Trophoblast cell (in vitro differentiated cells and primary cell): ENCODE data around the gene MPHOSPH8.
"Not testable (repeated sequence)": the region's sequence is repeated elsewhere in the genome, so short reads cannot be mapped to it uniquely, and the experiment has no call there.

Source experiments
- DNase-seq, 2 donors: peaks; one replicate each; pipeline ENCODE4 v3.0.0-alpha.2; 2016
- H2AFZ ChIP-seq: 2 replicates; pipeline ENCODE4 v1.6.1; 2013; ENCODE audit warnings: low read length, moderate library complexity, mild to moderate bottlenecking; ENCODE audit not compliant: insufficient read depth, poor library complexity
- H2AK5ac ChIP-seq: 2 replicates; pipeline ENCODE4 v1.6.1; 2013; ENCODE audit warnings: mild to moderate bottlenecking, low read length
- H2BK120ac ChIP-seq: 2 replicates; pipeline ENCODE4 v1.6.1; 2013; ENCODE audit warnings: low read length, mild to moderate bottlenecking, moderate library complexity; ENCODE audit not compliant: insufficient read depth, poor library complexity
- H2BK12ac ChIP-seq: 2 replicates; pipeline ENCODE4 v1.6.1; 2013; ENCODE audit warnings: mild to moderate bottlenecking, low read length, moderate library complexity
- H2BK5ac ChIP-seq: 2 replicates; pipeline ENCODE4 v1.6.1; 2013; ENCODE audit warnings: low read length, low read depth, moderate library complexity, mild to moderate bottlenecking; ENCODE audit not compliant: poor library complexity
- H3K14ac ChIP-seq: 2 replicates; pipeline ENCODE4 v1.6.1; 2013; ENCODE audit warnings: mild to moderate bottlenecking, low read length
- H3K18ac ChIP-seq: 2 replicates; pipeline ENCODE4 v1.6.1; 2013; ENCODE audit warnings: mild to moderate bottlenecking, low read length
- H3K23ac ChIP-seq: 2 replicates; pipeline ENCODE4 v1.6.1; 2013; ENCODE audit warnings: low read length
- H3K27ac ChIP-seq: 2 replicates; pipeline ENCODE4 v1.5.1; 2013; ENCODE audit warnings: low read depth, mild to moderate bottlenecking, inconsistent platforms, low read length, moderate library complexity
- H3K27me3 ChIP-seq: 2 replicates; pipeline ENCODE4 v1.6.1; 2013; ENCODE audit warnings: inconsistent platforms, mild to moderate bottlenecking, low read length, moderate library complexity; ENCODE audit not compliant: insufficient read depth
- H3K36me3 ChIP-seq, 2 experiments: 1 replicate in 1 of 2; 2 replicates in 1 of 2; pipeline ENCODE4 v1.6.1; 2013; ENCODE audit warnings: low read length in 2 of 2, mild to moderate bottlenecking in 2 of 2, moderate library complexity in 1 of 2; ENCODE audit not compliant: insufficient read depth in 2 of 2, control insufficient read depth in 1 of 2
- H3K4ac ChIP-seq: 2 replicates; pipeline ENCODE4 v1.6.1; 2013; ENCODE audit warnings: low read depth, mild to moderate bottlenecking, low read length, moderate library complexity
- H3K4me1 ChIP-seq, 2 experiments: 1 replicate in 1 of 2; 2 replicates in 1 of 2; pipeline ENCODE4 v1.6.1; 2013; ENCODE audit warnings: low read length in 2 of 2, mild to moderate bottlenecking in 2 of 2, moderate library complexity in 1 of 2; ENCODE audit not compliant: insufficient read depth in 2 of 2, control insufficient read depth in 1 of 2
- H3K4me2 ChIP-seq: 2 replicates; pipeline ENCODE4 v1.6.1; 2013; ENCODE audit warnings: inconsistent platforms, mild to moderate bottlenecking, low read length, moderate library complexity
- H3K4me3 ChIP-seq: 2 replicates; pipeline ENCODE4 v1.5.1; 2013; ENCODE audit warnings: mild to moderate bottlenecking, low read depth, low read length, inconsistent platforms
- H3K79me1 ChIP-seq: one replicate; pipeline ENCODE4 v1.6.1; 2013; ENCODE audit warnings: low read length
- H3K79me2 ChIP-seq: 2 replicates; pipeline ENCODE4 v1.6.1; 2013; ENCODE audit warnings: low read length, mild to moderate bottlenecking; ENCODE audit not compliant: control insufficient read depth, insufficient read depth, poor library complexity
- H3K9ac ChIP-seq: 2 replicates; pipeline ENCODE4 v1.6.1; 2013; ENCODE audit warnings: mild to moderate bottlenecking, low read length
- H3K9me3 ChIP-seq: 2 replicates; pipeline ENCODE4 v1.6.1; 2013; ENCODE audit warnings: low read depth, mild to moderate bottlenecking, control low read depth, inconsistent platforms, low read length; ENCODE audit not compliant: insufficient read depth
- H4K12ac ChIP-seq: 2 replicates; pipeline ENCODE4 v1.6.1; 2013; ENCODE audit warnings: low read depth, mild to moderate bottlenecking, low read length, moderate library complexity
- H4K8ac ChIP-seq: 2 replicates; pipeline ENCODE4 v1.6.1; 2013; ENCODE audit warnings: low read depth, mild to moderate bottlenecking, low read length, moderate library complexity
- H4K91ac ChIP-seq: one replicate; pipeline ENCODE4 v1.6.1; 2013; ENCODE audit warnings: low read depth, mild to moderate bottlenecking, low read length, moderate library complexity
- WGBS: extraction: QIAGEN DNeasy Blood & Tissue Kit; methylation state at CpG from one replicate; pipeline ENCODE4 v1.1.7; 2013; ENCODE audit warnings: missing lambda C conversion rate; ENCODE audit not compliant: insufficient read length, insufficient coverage; ENCODE audit errors: extremely low coverage; 5-methylcytosine and 5-hydroxymethylcytosine counted together

Gene MPHOSPH8

GRCh38 chr13:19691447-19691846 is 58.0 kb downstream of the MPHOSPH8 start:
- H4K91ac ChIP-seq, H3K4me2 ChIP-seq, H4K8ac ChIP-seq, H3K14ac ChIP-seq, H3K36me3 ChIP-seq, H3K4me1 ChIP-seq, H2BK12ac ChIP-seq, H3K79me2 ChIP-seq, H3K27ac ChIP-seq, H3K9ac ChIP-seq, H3K23ac ChIP-seq, H3K27me3 ChIP-seq, H2BK120ac ChIP-seq, H4K12ac ChIP-seq, H2AK5ac ChIP-seq, H3K79me1 ChIP-seq, H3K4me3 ChIP-seq, H2AFZ ChIP-seq, DNase-seq, H3K18ac ChIP-seq, H2BK5ac ChIP-seq, H3K9me3 ChIP-seq, H3K4ac ChIP-seq: not testable (repeated sequence)
- no CpG with 5 or more reads among the region's 8 CpGs for WGBS

GRCh38 chr13:19695428-19695827 is 62.0 kb downstream of the MPHOSPH8 start:
- no CpG with 5 or more reads among the region's 1 CpG for WGBS
- DNase-seq = no peak

GRCh38 chr13:19695829-19696228 is 62.4 kb downstream of the MPHOSPH8 start:
- Histone ChIP-seq H3K36me3 (peaks cover 4 to 5% of the 10 kb centered on the region in 2 experiments), H3K79me1 (no peaks in the 10 kb centered on the region), H3K4me3 (no peak overlapping the region), H3K4me2 (no peak overlapping the region), H3K18ac (no peak overlapping the region), H4K8ac (no peak overlapping the region), H2BK5ac (no peak overlapping the region), H3K23ac (no peak overlapping the region), H4K12ac (no peak overlapping the region), H3K4ac (no peak overlapping the region), H3K14ac (no peak overlapping the region), H3K27ac (no peak overlapping the region), H3K79me2 (no peaks in the 10 kb centered on the region), H3K9ac (no peak overlapping the region), H2AK5ac (no peak overlapping the region), H2AFZ (no peak overlapping the region), H3K4me1 (peaks cover 0 to 2% of the 10 kb centered on the region in 2 experiments), H3K27me3 (no peaks in the 10 kb centered on the region), H3K9me3 (no peaks in the 10 kb centered on the region), H2BK12ac (no peak overlapping the region), H2BK120ac (no peak overlapping the region), H4K91ac (no peak overlapping the region)
- DNase-seq = no peak
- no CpG with 5 or more reads among the region's 3 CpGs for WGBS

More at GRCh38 chr13:19695428-19695827, 62.0 kb downstream of the MPHOSPH8 start:
- Histone ChIP-seq H2AK5ac (no peak overlapping the region), H3K27ac (no peak overlapping the region), H3K79me1 (no peaks in the 10 kb centered on the region), H3K4me1 (peaks cover 0 to 2% of the 10 kb centered on the region in 2 experiments), H2BK120ac (no peak overlapping the region), H3K36me3 (peaks cover 4 to 5% of the 10 kb centered on the region in 2 experiments), H4K91ac (no peak overlapping the region), H3K4me2 (no peak overlapping the region), H3K23ac (no peak overlapping the region), H4K8ac (no peak overlapping the region), H3K79me2 (no peaks in the 10 kb centered on the region), H3K18ac (no peak overlapping the region), H3K9me3 (no peaks in the 10 kb centered on the region), H2AFZ (no peak overlapping the region), H3K27me3 (no peaks in the 10 kb centered on the region), H2BK12ac (no peak overlapping the region), H4K12ac (no peak overlapping the region), H3K4me3 (no peak overlapping the region), H3K4ac (no peak overlapping the region), H3K14ac (no peak overlapping the region), H2BK5ac (no peak overlapping the region), H3K9ac (no peak overlapping the region)

- not testable (repeated sequence) for H3K27me3 ChIP-seq, H3K4ac ChIP-seq, H4K8ac ChIP-seq, H3K79me2 ChIP-seq, H3K36me3 ChIP-seq, H3K23ac ChIP-seq, H2AFZ ChIP-seq, H3K27ac ChIP-seq, DNase-seq, H3K9me3 ChIP-seq, H3K4me1 ChIP-seq, H2BK120ac ChIP-seq, H3K18ac ChIP-seq, H3K4me3 ChIP-seq, H3K14ac ChIP-seq, H2AK5ac ChIP-seq, H3K4me2 ChIP-seq, H4K91ac ChIP-seq, H3K9ac ChIP-seq, H2BK5ac ChIP-seq, H3K79me1 ChIP-seq, H2BK12ac ChIP-seq, H4K12ac ChIP-seq
- no CpG with 5 or more reads among the region's 5 CpGs for WGBS
Observed at GRCh38 chr13:19700963-19701362, 67.5 kb downstream of the MPHOSPH8 start.
